HG03520 (cell line): Measurements from ENCODE around the gene LRRC61.
"Not testable (repeated sequence)": the region's sequence is repeated elsewhere in the genome, so short reads cannot be mapped to it uniquely, and the experiment has no call there.

Experiments
- ATAC-seq: cut with Tn5 transposase; IDR thresholded peaks from one replicate; pipeline ENCODE4 v1.9.1; 2021; ENCODE audit warnings: mild to moderate bottlenecking, moderate library complexity; ENCODE audit not compliant: unreplicated experiment

The LRRC61 gene

GRCh38 chr7:150380463-150380862, 57.3 kb downstream of the LRRC61 start:
- no peak for ATAC-seq

- no peak for ATAC-seq
Measured at GRCh38 chr7:150381096-150381495, 57.9 kb downstream of the LRRC61 start.

DNA sequence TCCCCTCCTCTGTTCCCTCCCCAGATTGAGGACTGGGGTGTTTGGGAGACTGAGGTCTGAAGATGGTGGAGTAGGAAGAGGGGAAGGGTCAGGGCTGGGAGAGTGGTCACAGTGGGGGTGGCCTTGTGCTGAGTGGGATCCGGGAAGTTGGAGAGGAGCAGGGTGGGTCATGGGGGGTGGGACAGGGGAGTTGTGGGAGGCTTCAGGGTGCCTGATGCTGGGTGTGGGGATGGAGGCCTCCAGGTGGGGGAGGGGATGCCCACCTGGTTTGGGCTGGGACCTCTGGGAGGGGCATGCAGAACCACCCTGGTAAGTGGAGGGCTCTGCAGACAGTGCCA, 58.6 kb downstream of the LRRC61 start:
- ATAC-seq: no peak

GRCh38 chr7:150382123-150382843, 59.1 kb downstream of the LRRC61 start:
- no peak for ATAC-seq

DNA sequence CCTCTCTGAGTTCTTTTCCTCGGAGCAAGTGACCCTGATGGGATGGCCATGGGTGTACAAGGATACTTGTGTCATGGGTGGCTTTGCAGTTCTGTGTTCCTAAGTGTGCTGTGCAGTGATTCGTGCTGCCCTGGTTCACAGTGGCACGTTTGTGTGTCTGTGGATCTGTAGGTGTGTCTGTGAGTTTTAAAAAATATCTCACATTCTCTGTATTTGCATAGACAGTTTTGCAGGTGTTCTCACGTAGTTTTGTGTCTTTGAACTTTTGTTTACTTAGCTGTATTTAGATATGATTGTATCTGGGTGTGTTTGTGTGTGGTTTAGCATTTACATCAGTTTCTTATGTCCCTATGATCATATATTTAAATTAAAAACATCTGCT, 59.7 kb downstream of the LRRC61 start:
- no peak for ATAC-seq

DNA sequence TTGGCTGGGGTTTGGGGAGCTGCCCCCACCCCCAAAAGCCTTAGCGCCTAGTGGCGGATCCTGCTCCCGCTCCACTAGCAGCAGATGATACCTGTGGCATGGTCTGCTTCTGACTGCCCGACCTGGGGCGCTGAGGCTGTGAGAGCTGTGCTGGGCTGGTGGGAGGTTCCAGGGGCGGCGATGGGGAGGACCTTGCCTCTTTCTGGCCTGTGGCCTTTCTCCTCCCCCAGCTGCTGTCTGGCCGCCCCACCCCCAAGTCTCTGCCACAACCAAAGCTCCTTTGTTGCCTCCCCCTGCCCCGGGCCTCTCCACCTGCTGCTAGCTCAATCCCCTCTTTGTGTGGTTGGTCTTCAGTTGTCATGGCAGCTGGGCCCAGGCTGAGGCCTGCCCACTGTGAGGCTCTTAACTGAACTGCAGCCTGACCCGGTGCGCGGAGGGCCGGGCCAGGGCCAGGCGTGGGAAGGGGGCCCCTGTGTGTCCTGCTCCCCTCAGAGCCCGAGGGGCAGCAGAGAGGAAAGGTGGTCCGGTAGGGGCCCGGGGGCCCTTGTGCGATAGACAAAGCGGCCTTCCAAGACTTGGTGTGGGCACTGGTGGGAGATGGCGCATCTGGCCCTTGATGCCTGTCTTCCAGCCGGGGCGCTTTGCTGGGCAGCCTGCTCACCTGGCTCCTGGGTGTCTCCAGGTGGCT, 60.7 kb downstream of the LRRC61 start:
- no peak for ATAC-seq

GRCh38 chr7:150384406-150385301, 61.5 kb downstream of the LRRC61 start:
- ATAC-seq: no peak

DNA sequence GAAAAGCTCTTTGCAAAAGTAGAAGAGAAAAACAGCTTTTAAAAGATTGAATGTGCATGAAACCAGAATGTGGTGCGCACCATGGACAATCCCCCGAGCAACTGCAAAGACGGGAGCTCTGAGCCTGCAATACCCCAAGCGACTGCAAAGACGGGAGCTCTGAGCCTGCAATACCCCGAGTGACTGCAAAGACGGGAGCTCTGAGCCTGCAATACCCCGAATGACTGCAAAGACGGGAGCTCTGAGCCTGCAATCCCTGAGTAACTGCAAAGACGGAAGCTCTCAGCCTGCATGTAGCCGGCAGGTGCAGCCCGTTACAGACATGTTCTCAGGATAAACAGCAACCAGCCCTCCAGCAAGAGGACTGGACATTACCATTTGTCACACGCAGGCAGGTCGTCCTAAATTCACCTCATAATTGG, 62.2 kb downstream of the LRRC61 start:
- ATAC-seq: no peak

DNA sequence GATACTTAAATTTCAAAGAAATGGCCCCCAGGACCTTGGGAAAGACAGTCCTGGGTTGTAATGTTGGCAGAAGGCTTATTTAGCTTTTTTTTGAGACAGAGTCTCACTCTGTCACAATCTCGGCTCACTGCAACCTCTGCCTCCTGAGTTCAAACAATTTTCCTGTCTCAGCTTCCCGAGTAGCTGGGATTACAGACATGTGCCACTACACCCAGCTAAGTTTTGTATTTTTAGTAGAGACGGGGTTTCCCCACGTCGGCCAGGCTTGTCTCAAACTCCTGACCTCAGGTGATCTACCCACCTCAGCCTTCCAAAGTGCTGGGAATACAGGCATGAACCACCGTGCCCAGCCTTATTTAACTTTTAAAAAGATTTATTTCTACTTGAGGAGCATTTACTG, 62.7 kb downstream of the LRRC61 start:
- not testable (repeated sequence) for ATAC-seq
